HG03521 (cell line): ENCODE results near the gene PPP1R9A.

Experiments
- ATAC-seq: cut with Tn5 transposase; IDR thresholded peaks from one replicate; pipeline ENCODE4 v1.9.1; 2021; ENCODE audit warnings: mild to moderate bottlenecking, moderate library complexity; ENCODE audit not compliant: unreplicated experiment

Gene PPP1R9A

GRCh38 chr7:95342029-95342428 is 434.6 kb downstream of the PPP1R9A start:
- no peak for ATAC-seq

GRCh38 chr7:95342642-95343307 is 435.4 kb downstream of the PPP1R9A start:
- no peak for ATAC-seq
